ENCODE results near the gene CDH4.

- no peak for TF ChIP-seq ZBTB26 (tag by site-specific recombination; optimal IDR thresholded peaks at IDR 0.05)
- TF ChIP-seq, protein P1, sequence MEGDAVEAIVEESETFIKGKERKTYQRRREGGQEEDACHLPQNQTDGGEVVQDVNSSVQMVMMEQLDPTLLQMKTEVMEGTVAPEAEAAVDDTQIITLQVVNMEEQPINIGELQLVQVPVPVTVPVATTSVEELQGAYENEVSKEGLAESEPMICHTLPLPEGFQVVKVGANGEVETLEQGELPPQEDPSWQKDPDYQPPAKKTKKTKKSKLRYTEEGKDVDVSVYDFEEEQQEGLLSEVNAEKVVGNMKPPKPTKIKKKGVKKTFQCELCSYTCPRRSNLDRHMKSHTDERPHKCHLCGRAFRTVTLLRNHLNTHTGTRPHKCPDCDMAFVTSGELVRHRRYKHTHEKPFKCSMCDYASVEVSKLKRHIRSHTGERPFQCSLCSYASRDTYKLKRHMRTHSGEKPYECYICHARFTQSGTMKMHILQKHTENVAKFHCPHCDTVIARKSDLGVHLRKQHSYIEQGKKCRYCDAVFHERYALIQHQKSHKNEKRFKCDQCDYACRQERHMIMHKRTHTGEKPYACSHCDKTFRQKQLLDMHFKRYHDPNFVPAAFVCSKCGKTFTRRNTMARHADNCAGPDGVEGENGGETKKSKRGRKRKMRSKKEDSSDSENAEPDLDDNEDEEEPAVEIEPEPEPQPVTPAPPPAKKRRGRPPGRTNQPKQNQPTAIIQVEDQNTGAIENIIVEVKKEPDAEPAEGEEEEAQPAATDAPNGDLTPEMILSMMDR (tag by site-specific recombination; IDR thresholded peaks at IDR 0.05) = no peak
- TF ChIP-seq, protein P2, sequence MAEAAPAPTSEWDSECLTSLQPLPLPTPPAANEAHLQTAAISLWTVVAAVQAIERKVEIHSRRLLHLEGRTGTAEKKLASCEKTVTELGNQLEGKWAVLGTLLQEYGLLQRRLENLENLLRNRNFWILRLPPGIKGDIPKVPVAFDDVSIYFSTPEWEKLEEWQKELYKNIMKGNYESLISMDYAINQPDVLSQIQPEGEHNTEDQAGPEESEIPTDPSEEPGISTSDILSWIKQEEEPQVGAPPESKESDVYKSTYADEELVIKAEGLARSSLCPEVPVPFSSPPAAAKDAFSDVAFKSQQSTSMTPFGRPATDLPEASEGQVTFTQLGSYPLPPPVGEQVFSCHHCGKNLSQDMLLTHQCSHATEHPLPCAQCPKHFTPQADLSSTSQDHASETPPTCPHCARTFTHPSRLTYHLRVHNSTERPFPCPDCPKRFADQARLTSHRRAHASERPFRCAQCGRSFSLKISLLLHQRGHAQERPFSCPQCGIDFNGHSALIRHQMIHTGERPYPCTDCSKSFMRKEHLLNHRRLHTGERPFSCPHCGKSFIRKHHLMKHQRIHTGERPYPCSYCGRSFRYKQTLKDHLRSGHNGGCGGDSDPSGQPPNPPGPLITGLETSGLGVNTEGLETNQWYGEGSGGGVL (tag by site-specific recombination; IDR thresholded peaks at IDR 0.05) = no peak
- no peak for TF ChIP-seq ZNF658 (tag by site-specific recombination; IDR thresholded peaks at IDR 0.05)
- TF ChIP-seq INSM2 (tag by site-specific recombination; IDR thresholded peaks at IDR 0.05) = no peak
- TF ChIP-seq ZNF549 (tag by site-specific recombination; IDR thresholded peaks at IDR 0.05) = no peak
- TF ChIP-seq ZNF621 (tag by site-specific recombination; IDR thresholded peaks at IDR 0.05) = no peak
- TF ChIP-seq ZNF24 (tag by site-specific recombination; IDR thresholded peaks at IDR 0.05) = no peak
- TF ChIP-seq, protein P3, sequence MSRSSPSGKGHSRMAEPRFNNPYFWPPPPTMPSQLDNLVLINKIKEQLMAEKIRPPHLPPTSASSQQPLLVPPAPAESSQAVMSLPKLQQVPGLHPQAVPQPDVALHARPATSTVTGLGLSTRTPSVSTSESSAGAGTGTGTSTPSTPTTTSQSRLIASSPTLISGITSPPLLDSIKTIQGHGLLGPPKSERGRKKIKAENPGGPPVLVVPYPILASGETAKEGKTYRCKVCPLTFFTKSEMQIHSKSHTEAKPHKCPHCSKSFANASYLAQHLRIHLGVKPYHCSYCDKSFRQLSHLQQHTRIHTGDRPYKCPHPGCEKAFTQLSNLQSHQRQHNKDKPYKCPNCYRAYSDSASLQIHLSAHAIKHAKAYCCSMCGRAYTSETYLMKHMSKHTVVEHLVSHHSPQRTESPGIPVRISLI (tag by site-specific recombination; IDR thresholded peaks at IDR 0.05) = no peak
- TF ChIP-seq ZNF26 (tag by site-specific recombination; IDR thresholded peaks at IDR 0.05) = no peak
- no peak for TF ChIP-seq PATZ1 (tag by site-specific recombination; IDR thresholded peaks at IDR 0.05)
- no peak for TF ChIP-seq TCF7L2 (IDR thresholded peaks at IDR 0.05; ENCODE audit: borderline replicate concordance, low read depth, low read length)
These were observed 673.6 kb downstream of the CDH4 start for GRCh38 chr20:61925555-61926252.
